Measurements from ENCODE around the gene GATA5.
"Not testable (repeated sequence)": the region's sequence is repeated elsewhere in the genome, so short reads cannot be mapped to it uniquely, and the experiment has no call there.

The GATA5 gene

GRCh38 chr20:62430311-62430853 lies 45.4 kb downstream of the GATA5 start:
- no peak for DNase-seq (ENCODE audit: low read depth in 3 of 3)

GRCh38 chr20:62429455-62430310 lies 46.1 kb downstream of the GATA5 start:
- no peak for DNase-seq (ENCODE audit: low read depth in 3 of 3)

GRCh38 chr20:62428396-62429295 lies 47.1 kb downstream of the GATA5 start:
- DNase-seq (ENCODE audit: low read depth in 3 of 3), result no peak

GRCh38 chr20:62428002-62428372 lies 47.8 kb downstream of the GATA5 start:
- no peak for DNase-seq (ENCODE audit: low read depth in 3 of 3)

GRCh38 chr20:62427172-62428001 lies 48.4 kb downstream of the GATA5 start, which contains the start of gene RBBP8NL:
Gene RBBP8NL (minus strand): TSS chr20:62427539. CDS start chr20:62419647, 7,892 bp downstream.
- no peak for DNase-seq (ENCODE audit: low read depth in 3 of 3)

GRCh38 chr20:62426699-62427131 lies 49.1 kb downstream of the GATA5 start:
- no peak for DNase-seq (ENCODE audit: low read depth in 3 of 3)

GRCh38 chr20:62426059-62426348 lies 49.8 kb downstream of the GATA5 start:
- DNase-seq (ENCODE audit: low read depth in 3 of 3), result not testable (repeated sequence)

- no peak for DNase-seq (ENCODE audit: low read depth in 3 of 3)
Measured at GRCh38 chr20:62425281-62426058, 50.3 kb downstream of the GATA5 start.

- DNase-seq (ENCODE audit: low read depth in 3 of 3), result no peak
Measured at GRCh38 chr20:62424249-62425107, 51.3 kb downstream of the GATA5 start.

GRCh38 chr20:62423326-62423706 lies 52.5 kb downstream of the GATA5 start:
- no peak for DNase-seq (ENCODE audit: low read depth in 3 of 3)

GRCh38 chr20:62422636-62423325 lies 53.0 kb downstream of the GATA5 start:
- no peak for DNase-seq (ENCODE audit: low read depth in 3 of 3)

- no peak for DNase-seq (ENCODE audit: low read depth in 3 of 3)
Measured at GRCh38 chr20:62421716-62421990, 54.1 kb downstream of the GATA5 start.

- no peak for DNase-seq (ENCODE audit: low read depth in 3 of 3)
Measured at GRCh38 chr20:62420846-62421715, 54.7 kb downstream of the GATA5 start.

GRCh38 chr20:62419759-62420158 lies 56.0 kb downstream of the GATA5 start:
- DNase-seq (ENCODE audit: low read depth in 3 of 3), result no peak

GRCh38 chr20:62418709-62419487 lies 56.9 kb downstream of the GATA5 start:
- no peak for DNase-seq (ENCODE audit: low read depth in 3 of 3)

- no peak for DNase-seq (ENCODE audit: low read depth in 3 of 3)
Measured at GRCh38 chr20:62417981-62418708, 57.6 kb downstream of the GATA5 start.

All from stimulated activated CD4-positive, alpha-beta T cell treated with anti-CD3 and anti-CD28 coated beads, TNF-alpha, amount 100 ng/mL, for 48 hours (primary cell).